ENCODE measurements around the gene PATJ.

Gene PATJ

GRCh38 chr1:61779231-61779630 is 37.0 kb downstream of the PATJ start:
- H3K36me3 ChIP-seq (ENCODE audit: control insufficient read depth, insufficient read depth, low read length) = peaks cover 3% of the 10 kb centered on the region
- H2AK5ac ChIP-seq (ENCODE audit: low read length) = no peak overlapping the region
- H3K4me1 ChIP-seq (ENCODE audit: control insufficient read depth, low read depth, low read length) = no peaks in the 10 kb centered on the region
- no peak overlapping the region for H3K9ac ChIP-seq (ENCODE audit: low read length)
- no peak overlapping the region for H3K27ac ChIP-seq (ENCODE audit: low read depth, low read length)
- H3K56ac ChIP-seq (ENCODE audit: low read length) = no peak overlapping the region
- DNase-seq = no peak
- no peak overlapping the region for H3K4me3 ChIP-seq (ENCODE audit: low read length)
- no peak overlapping the region for H4K8ac ChIP-seq (ENCODE audit: low read depth, low read length)
- no peak overlapping the region for H3K23ac ChIP-seq (ENCODE audit: low read length)
- H4K5ac ChIP-seq (ENCODE audit: low read length) = no peak overlapping the region
- no peak overlapping the region for H3K4me2 ChIP-seq (ENCODE audit: low read length)
- no peaks in the 10 kb centered on the region for H3K79me1 ChIP-seq (ENCODE audit: low read length)
- H3K18ac ChIP-seq (ENCODE audit: low read length) = no peak overlapping the region
- H2BK120ac ChIP-seq (ENCODE audit: low read depth, low read length) = no peak overlapping the region
- H3K27me3 ChIP-seq (ENCODE audit: insufficient read depth, low read length, poor library complexity) = no peaks in the 10 kb centered on the region
- H2BK5ac ChIP-seq (ENCODE audit: low read length) = no peak overlapping the region
- no CpG with 5 or more reads among the region's 2 CpGs for WGBS (ENCODE audit: extremely low coverage, insufficient coverage, low lambda C conversion rate)
- H3K79me2 ChIP-seq (ENCODE audit: control insufficient read depth, insufficient read depth, low read length) = no peaks in the 10 kb centered on the region
- H3K4ac ChIP-seq (ENCODE audit: low read depth, low read length) = no peak overlapping the region
- H2BK15ac ChIP-seq (replicated peaks; ENCODE audit: low read depth) = no peak overlapping the region

GRCh38 chr1:61781151-61781550 is 38.9 kb downstream of the PATJ start:
- Histone ChIP-seq H3K79me2 (ENCODE audit: control insufficient read depth, insufficient read depth, low read length) (no peaks in the 10 kb centered on the region), H4K8ac (ENCODE audit: low read depth, low read length) (no peak overlapping the region), H3K4ac (ENCODE audit: low read depth, low read length) (no peak overlapping the region), H3K18ac (ENCODE audit: low read length) (no peak overlapping the region), H3K27me3 (ENCODE audit: insufficient read depth, low read length, poor library complexity) (no peaks in the 10 kb centered on the region), H3K79me1 (ENCODE audit: low read length) (no peaks in the 10 kb centered on the region), H3K4me1 (ENCODE audit: control insufficient read depth, low read depth, low read length) (no peaks in the 10 kb centered on the region), H3K56ac (ENCODE audit: low read length) (no peak overlapping the region), H3K4me3 (ENCODE audit: low read length) (no peak overlapping the region), H4K5ac (ENCODE audit: low read length) (no peak overlapping the region), H2BK5ac (ENCODE audit: low read length) (no peak overlapping the region), H3K23ac (ENCODE audit: low read length) (no peak overlapping the region), H2BK120ac (ENCODE audit: low read depth, low read length) (no peak overlapping the region), H2BK15ac (replicated peaks; ENCODE audit: low read depth) (no peak overlapping the region), H3K36me3 (ENCODE audit: control insufficient read depth, insufficient read depth, low read length) (peaks cover 1% of the 10 kb centered on the region), H3K4me2 (ENCODE audit: low read length) (no peak overlapping the region), H3K9ac (ENCODE audit: low read length) (no peak overlapping the region), H3K27ac (ENCODE audit: low read depth, low read length) (no peak overlapping the region), H2AK5ac (ENCODE audit: low read length) (no peak overlapping the region)
- peak; percentile 6 for DNase-seq

- no CpG with 5 or more reads among the region's 4 CpGs for WGBS (ENCODE audit: extremely low coverage, insufficient coverage, low lambda C conversion rate)
- H3K79me1 ChIP-seq (ENCODE audit: low read length) = no peaks in the 10 kb centered on the region
- H3K4me3 ChIP-seq (ENCODE audit: low read length) = no peak overlapping the region
- H4K5ac ChIP-seq (ENCODE audit: low read length) = no peak overlapping the region
- H3K4me1 ChIP-seq (ENCODE audit: control insufficient read depth, low read depth, low read length) = no peaks in the 10 kb centered on the region
- H3K4me2 ChIP-seq (ENCODE audit: low read length) = no peak overlapping the region
- H4K8ac ChIP-seq (ENCODE audit: low read depth, low read length) = no peak overlapping the region
- no peaks in the 10 kb centered on the region for H3K27me3 ChIP-seq (ENCODE audit: insufficient read depth, low read length, poor library complexity)
- H3K23ac ChIP-seq (ENCODE audit: low read length) = no peak overlapping the region
- H2BK15ac ChIP-seq (replicated peaks; ENCODE audit: low read depth) = no peak overlapping the region
- no peak overlapping the region for H3K18ac ChIP-seq (ENCODE audit: low read length)
- H2BK120ac ChIP-seq (ENCODE audit: low read depth, low read length) = no peak overlapping the region
- no peak overlapping the region for H2AK5ac ChIP-seq (ENCODE audit: low read length)
- no peak for DNase-seq
- H3K56ac ChIP-seq (ENCODE audit: low read length) = no peak overlapping the region
- no peak overlapping the region for H2BK5ac ChIP-seq (ENCODE audit: low read length)
- H3K79me2 ChIP-seq (ENCODE audit: control insufficient read depth, insufficient read depth, low read length) = no peaks in the 10 kb centered on the region
- H3K27ac ChIP-seq (ENCODE audit: low read depth, low read length) = no peak overlapping the region
- no peak overlapping the region for H3K9ac ChIP-seq (ENCODE audit: low read length)
- peaks cover 3% of the 10 kb centered on the region for H3K36me3 ChIP-seq (ENCODE audit: control insufficient read depth, insufficient read depth, low read length)
- no peak overlapping the region for H3K4ac ChIP-seq (ENCODE audit: low read depth, low read length)
Measured at GRCh38 chr1:61782771-61783170, 40.5 kb downstream of the PATJ start.

GRCh38 chr1:61784726-61785125 is 42.4 kb downstream of the PATJ start:
- no CpG with 5 or more reads among the region's 2 CpGs for WGBS (ENCODE audit: extremely low coverage, insufficient coverage, low lambda C conversion rate)
- Histone ChIP-seq H3K4me3 (ENCODE audit: low read length) (no peak overlapping the region), H3K9ac (ENCODE audit: low read length) (no peak overlapping the region), H2BK120ac (ENCODE audit: low read depth, low read length) (no peak overlapping the region), H3K4ac (ENCODE audit: low read depth, low read length) (no peak overlapping the region), H3K18ac (ENCODE audit: low read length) (no peak overlapping the region), H3K36me3 (ENCODE audit: control insufficient read depth, insufficient read depth, low read length) (peaks cover 4% of the 10 kb centered on the region), H4K8ac (ENCODE audit: low read depth, low read length) (no peak overlapping the region), H3K23ac (ENCODE audit: low read length) (no peak overlapping the region), H2BK15ac (replicated peaks; ENCODE audit: low read depth) (no peak overlapping the region), H4K5ac (ENCODE audit: low read length) (no peak overlapping the region), H3K4me1 (ENCODE audit: control insufficient read depth, low read depth, low read length) (no peaks in the 10 kb centered on the region), H3K4me2 (ENCODE audit: low read length) (no peak overlapping the region), H3K79me2 (ENCODE audit: control insufficient read depth, insufficient read depth, low read length) (no peaks in the 10 kb centered on the region), H2AK5ac (ENCODE audit: low read length) (no peak overlapping the region), H3K27me3 (ENCODE audit: insufficient read depth, low read length, poor library complexity) (no peaks in the 10 kb centered on the region), H3K27ac (ENCODE audit: low read depth, low read length) (no peak overlapping the region), H3K56ac (ENCODE audit: low read length) (no peak overlapping the region), H2BK5ac (ENCODE audit: low read length) (no peak overlapping the region), H3K79me1 (ENCODE audit: low read length) (no peaks in the 10 kb centered on the region)
- DNase-seq = no peak

GRCh38 chr1:61790837-61791236 is 48.6 kb downstream of the PATJ start:
- Histone ChIP-seq H3K4me2 (ENCODE audit: low read length) (no peak overlapping the region), H3K18ac (ENCODE audit: low read length) (no peak overlapping the region), H3K4me1 (ENCODE audit: control insufficient read depth, low read depth, low read length) (no peaks in the 10 kb centered on the region), H4K5ac (ENCODE audit: low read length) (no peak overlapping the region), H3K56ac (ENCODE audit: low read length) (no peak overlapping the region), H3K27me3 (ENCODE audit: insufficient read depth, low read length, poor library complexity) (no peaks in the 10 kb centered on the region), H3K36me3 (ENCODE audit: control insufficient read depth, insufficient read depth, low read length) (peaks cover 2% of the 10 kb centered on the region), H4K8ac (ENCODE audit: low read depth, low read length) (no peak overlapping the region), H2BK120ac (ENCODE audit: low read depth, low read length) (no peak overlapping the region), H3K9ac (ENCODE audit: low read length) (no peak overlapping the region), H3K4me3 (ENCODE audit: low read length) (no peak overlapping the region), H3K4ac (ENCODE audit: low read depth, low read length) (no peak overlapping the region), H3K23ac (ENCODE audit: low read length) (no peak overlapping the region), H2AK5ac (ENCODE audit: low read length) (no peak overlapping the region), H3K79me1 (ENCODE audit: low read length) (no peaks in the 10 kb centered on the region), H2BK5ac (ENCODE audit: low read length) (no peak overlapping the region), H3K79me2 (ENCODE audit: control insufficient read depth, insufficient read depth, low read length) (no peaks in the 10 kb centered on the region), H3K27ac (ENCODE audit: low read depth, low read length) (no peak overlapping the region), H2BK15ac (replicated peaks; ENCODE audit: low read depth) (no peak overlapping the region)
- no peak for DNase-seq
- WGBS (ENCODE audit: extremely low coverage, insufficient coverage, low lambda C conversion rate) = no CpG with 5 or more reads among the region's 3 CpGs

- no peak overlapping the region for H3K9ac ChIP-seq (ENCODE audit: low read length)
- no peak overlapping the region for H3K4ac ChIP-seq (ENCODE audit: low read depth, low read length)
- WGBS (ENCODE audit: extremely low coverage, insufficient coverage, low lambda C conversion rate) = no CpG with 5 or more reads among the region's 10 CpGs
- H2BK15ac ChIP-seq (replicated peaks; ENCODE audit: low read depth) = no peak overlapping the region
- H4K5ac ChIP-seq (ENCODE audit: low read length) = no peak overlapping the region
- no peak overlapping the region for H2BK120ac ChIP-seq (ENCODE audit: low read depth, low read length)
- no peak overlapping the region for H3K4me3 ChIP-seq (ENCODE audit: low read length)
- H3K4me1 ChIP-seq (ENCODE audit: control insufficient read depth, low read depth, low read length) = no peaks in the 10 kb centered on the region
- H2BK5ac ChIP-seq (ENCODE audit: low read length) = no peak overlapping the region
- H3K79me2 ChIP-seq (ENCODE audit: control insufficient read depth, insufficient read depth, low read length) = no peaks in the 10 kb centered on the region
- no peak overlapping the region for H3K18ac ChIP-seq (ENCODE audit: low read length)
- H4K8ac ChIP-seq (ENCODE audit: low read depth, low read length) = no peak overlapping the region
- H3K4me2 ChIP-seq (ENCODE audit: low read length) = no peak overlapping the region
- peaks cover 3% of the 10 kb centered on the region for H3K36me3 ChIP-seq (ENCODE audit: control insufficient read depth, insufficient read depth, low read length)
- no peak overlapping the region for H3K23ac ChIP-seq (ENCODE audit: low read length)
- no peaks in the 10 kb centered on the region for H3K27me3 ChIP-seq (ENCODE audit: insufficient read depth, low read length, poor library complexity)
- H3K79me1 ChIP-seq (ENCODE audit: low read length) = no peaks in the 10 kb centered on the region
- no peak overlapping the region for H3K27ac ChIP-seq (ENCODE audit: low read depth, low read length)
- DNase-seq = no peak
- H3K56ac ChIP-seq (ENCODE audit: low read length) = no peak overlapping the region
- H2AK5ac ChIP-seq (ENCODE audit: low read length) = no peak overlapping the region
Measured at GRCh38 chr1:61797045-61797755, 54.9 kb downstream of the PATJ start.
